OCI-LY3 (cell line): ENCODE data around the gene DDX10.

Experiments
- H2AFZ ChIP-seq: fragments of 200-600, 300-600 bp; shearing (Covaris generic); 2 replicates; pipeline ENCODE4 v1.6.0; 2014; ENCODE audit warnings: antibody characterized with exemption, low read depth, low read length
- H3K27ac ChIP-seq: fragments of 200-600, 300-600 bp; sonication (generic); 2 replicates; pipeline ENCODE4 v1.5.1; 2014; ENCODE audit warnings: mild to moderate bottlenecking, low read length, moderate library complexity, mixed read lengths
- H3K27me3 ChIP-seq: fragments of 200-600, 300-600 bp; sonication (generic); 2 replicates; pipeline ENCODE4 v1.6.1; 2014; ENCODE audit warnings: low read depth, low read length, mixed read lengths
- H3K36me3 ChIP-seq: fragments of 200-600, 300-600 bp; sonication (generic); replicated peaks from 2 replicates; pipeline ENCODE3; 2014; ENCODE audit warnings: low read depth, low read length, mixed read lengths
- H3K4me1 ChIP-seq: fragments of 300-600, 200-600 bp; sonication (generic); 2 replicates; pipeline ENCODE4 v1.6.1; 2014; ENCODE audit warnings: low read length, mixed read lengths
- H3K4me2 ChIP-seq: fragments of 200-600, 300-600 bp; sonication (generic); 2 replicates; pipeline ENCODE4 v1.6.1; 2014; ENCODE audit warnings: low read length, mixed read lengths
- H3K4me3 ChIP-seq: fragments of 300-600, 200-600 bp; sonication (generic); 2 replicates; pipeline ENCODE4 v1.5.1; 2014; ENCODE audit warnings: antibody characterized with exemption, mild to moderate bottlenecking, low read length, moderate library complexity
- H3K79me2 ChIP-seq: fragments of 300-600, 200-600 bp; shearing (Covaris generic); 2 replicates; pipeline ENCODE4 v1.6.1; 2014; ENCODE audit warnings: mild to moderate bottlenecking, low read length, mixed read lengths
- H3K9ac ChIP-seq: fragments of 300-600, 200-600 bp; shearing (Covaris generic); 2 replicates; pipeline ENCODE4 v1.6.0; 2014; ENCODE audit warnings: mild to moderate bottlenecking, low read length, moderate library complexity
- H3K9me3 ChIP-seq: fragments of 200-600, 300-600 bp; shearing (Covaris generic); 2 replicates; pipeline ENCODE4 v1.6.1; 2014; ENCODE audit warnings: low read length, mixed read lengths; ENCODE audit not compliant: insufficient read depth
- H4K20me1 ChIP-seq: fragments of 200-600, 300-600 bp; sonication (generic); 2 replicates; pipeline ENCODE4 v1.6.1; 2016; ENCODE audit warnings: low read length, mixed read lengths; ENCODE audit not compliant: insufficient read depth
- CTCF ChIP-seq: fragments of 200-600, 300-600 bp; sonication (generic); IDR thresholded peaks from 2 replicates; pipeline ENCODE4 v1.5.1; 2014; ENCODE audit warnings: antibody characterized with exemption, low read length, low read depth
- EZH2phosphoT487 ChIP-seq: fragments of 200-600 bp; shearing (Covaris generic); IDR thresholded peaks from 2 replicates; pipeline ENCODE4 v1.6.1; 2018; ENCODE audit warnings: antibody characterized with exemption, mixed run types, low read depth

DDX10 gene

DNA sequence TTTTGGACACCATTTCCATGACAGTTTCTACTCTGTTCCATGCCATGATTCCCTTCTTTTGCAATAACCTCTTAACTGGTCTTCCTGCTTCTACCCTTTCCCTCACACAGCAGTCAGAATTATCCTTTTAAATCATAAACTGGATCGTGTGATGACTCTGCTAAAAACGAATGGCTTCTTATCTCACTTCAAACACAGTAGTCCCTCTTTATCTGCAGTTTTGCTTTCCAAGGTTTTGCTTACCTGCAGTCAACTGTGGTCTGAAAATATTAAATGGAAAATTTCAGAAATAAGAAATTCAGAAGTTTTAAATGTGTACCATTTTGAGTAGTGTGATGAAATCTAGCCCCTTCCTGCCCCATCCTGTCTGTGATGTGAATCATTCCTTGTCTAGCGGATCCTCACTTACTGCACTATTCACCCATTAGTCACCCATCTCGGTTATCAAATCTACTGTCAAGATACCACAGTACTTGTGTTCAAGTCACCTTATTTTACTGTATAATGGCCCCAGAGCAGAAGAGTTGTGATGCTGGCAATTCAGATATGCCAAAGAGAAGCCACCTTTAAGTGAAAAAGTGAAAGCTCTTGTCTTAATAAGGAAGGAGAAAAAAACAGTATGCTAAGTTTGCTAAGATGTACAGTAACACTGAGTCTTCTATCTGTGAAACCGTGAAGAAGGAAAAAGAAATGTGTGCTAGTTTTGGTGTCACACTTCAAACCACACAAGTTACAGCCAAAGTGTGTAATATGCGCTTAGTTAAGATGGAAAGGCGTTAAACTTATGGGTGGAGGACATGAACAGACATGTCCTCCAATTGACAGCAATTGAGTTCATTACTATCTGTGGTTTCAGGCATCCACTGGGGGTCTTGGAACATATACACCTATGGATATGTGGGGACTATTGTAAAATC lies 283.0 kb downstream of the DDX10 start:
- no peaks in the 10 kb centered on the region for H3K79me2 ChIP-seq
- no peak overlapping the region for H3K27ac ChIP-seq
- H3K4me2 ChIP-seq, result no peak overlapping the region
- H3K4me3 ChIP-seq, result no peak overlapping the region
- no peaks in the 10 kb centered on the region for H3K27me3 ChIP-seq
- H3K4me1 ChIP-seq, result no peaks in the 10 kb centered on the region
- H3K9ac ChIP-seq, result no peak overlapping the region
- H4K20me1 ChIP-seq, result no peaks in the 10 kb centered on the region
- TF ChIP-seq EZH2phosphoT487 (no peak), CTCF (no peak)
- no peaks in the 10 kb centered on the region for H3K9me3 ChIP-seq
- H3K36me3 ChIP-seq, result no peaks in the 10 kb centered on the region
- H2AFZ ChIP-seq, result no peak overlapping the region

DNA sequence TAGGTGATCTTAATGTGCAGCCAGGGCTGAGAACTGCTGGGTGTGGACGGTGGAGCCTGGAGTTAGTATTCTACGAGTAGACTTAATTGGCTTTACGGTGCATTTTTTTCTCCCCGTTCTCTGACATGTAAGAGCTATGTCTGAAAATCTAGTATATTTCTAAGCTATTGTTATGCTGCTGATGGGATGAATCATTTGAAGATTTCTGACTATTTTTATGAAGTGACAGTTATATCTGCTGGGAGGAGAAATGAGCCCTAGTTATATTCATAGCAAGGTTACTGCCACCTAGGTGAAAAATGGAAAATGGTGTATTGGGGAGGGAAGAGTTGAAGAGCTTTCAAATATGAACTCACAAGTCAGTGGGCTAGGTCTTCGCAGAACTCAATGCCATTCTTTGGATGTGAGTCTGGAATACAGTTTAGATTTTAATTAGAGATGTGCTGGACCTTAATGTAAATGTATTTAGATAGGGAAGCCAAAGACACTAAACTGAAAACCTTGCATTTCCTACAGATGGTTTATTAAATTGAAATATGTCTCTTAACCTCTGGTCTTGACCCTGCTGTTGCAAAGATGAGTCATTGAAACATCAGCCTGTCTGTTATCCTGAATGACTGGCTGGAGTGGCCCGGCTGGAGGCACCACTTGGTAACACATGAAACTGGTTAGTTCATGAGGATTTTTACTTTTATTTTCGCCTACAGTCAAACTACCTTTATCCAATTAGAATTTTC lies 293.7 kb downstream of the DDX10 start:
- H3K4me1 ChIP-seq, result no peaks in the 10 kb centered on the region
- no peak overlapping the region for H3K27ac ChIP-seq
- H3K27me3 ChIP-seq, result no peaks in the 10 kb centered on the region
- H2AFZ ChIP-seq, result no peak overlapping the region
- H3K9ac ChIP-seq, result no peak overlapping the region
- no peaks in the 10 kb centered on the region for H3K9me3 ChIP-seq
- no peak overlapping the region for H3K4me3 ChIP-seq
- TF ChIP-seq CTCF, result no peak
- H4K20me1 ChIP-seq, result no peaks in the 10 kb centered on the region
- H3K4me2 ChIP-seq, result no peak overlapping the region
- no peaks in the 10 kb centered on the region for H3K79me2 ChIP-seq
- no peaks in the 10 kb centered on the region for H3K36me3 ChIP-seq

DNA sequence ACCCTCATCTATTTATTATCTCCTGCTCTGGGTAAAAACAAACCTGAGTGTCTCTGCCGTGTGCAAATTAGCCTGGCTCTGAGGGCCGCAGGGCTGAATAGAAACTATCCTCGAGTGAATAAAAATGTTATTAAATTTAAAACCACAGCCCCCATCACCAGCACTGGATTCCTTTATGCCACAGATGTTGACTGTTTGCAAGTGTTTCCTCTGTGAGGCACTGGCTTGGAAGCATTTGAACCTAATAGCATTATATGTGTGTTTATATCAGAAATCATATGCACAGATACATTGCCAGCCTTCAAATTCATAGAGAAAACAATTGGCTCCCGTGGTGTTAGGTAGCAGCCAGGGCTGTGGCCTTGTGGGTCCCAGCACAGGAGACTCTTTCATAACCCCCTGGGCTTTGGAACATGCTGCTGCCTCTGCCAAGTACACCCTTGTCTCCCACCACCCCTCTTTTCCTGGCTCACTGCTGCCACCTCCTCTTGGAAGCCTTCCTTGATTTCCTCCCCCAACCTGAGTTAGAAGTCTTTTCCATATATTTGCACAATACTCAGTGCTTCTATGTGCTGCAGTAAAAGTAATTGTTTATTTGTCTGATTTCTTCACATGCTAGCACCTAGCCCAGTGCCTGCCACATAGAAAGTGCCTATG lies 294.4 kb downstream of the DDX10 start:
- no peak overlapping the region for H3K27ac ChIP-seq
- no peak overlapping the region for H2AFZ ChIP-seq
- H3K4me3 ChIP-seq, result no peak overlapping the region

More for the DNA sequence above, 294.4 kb downstream of the DDX10 start:
- H3K9me3 ChIP-seq, result no peaks in the 10 kb centered on the region
- H3K4me2 ChIP-seq, result no peak overlapping the region
- no peaks in the 10 kb centered on the region for H4K20me1 ChIP-seq
- no peaks in the 10 kb centered on the region for H3K27me3 ChIP-seq
- no peak overlapping the region for H3K9ac ChIP-seq
- no peaks in the 10 kb centered on the region for H3K4me1 ChIP-seq
- no peaks in the 10 kb centered on the region for H3K36me3 ChIP-seq
- no peaks in the 10 kb centered on the region for H3K79me2 ChIP-seq
- TF ChIP-seq EZH2phosphoT487 (no peak), CTCF (no peak)
